Myocyte (in vitro differentiated cells): ENCODE data around the gene OR11H12. TPM values are rescaled to one million over a fixed set of nuclear protein-coding genes. Genes with fewer than 3 reads are reported as not detected.
"Not testable (repeated sequence)": the region's sequence is repeated elsewhere in the genome, so short reads cannot be mapped to it uniquely, and the experiment has no call there.

Experiments
- DNase-seq: peaks from one replicate; pipeline ENCODE4 v3.0.0-alpha.2; 2012; ENCODE audit warnings: low read depth
- polyA plus RNA-seq: library from polyadenylated mRNA; unstranded; fragments of >200 nt; gene quantifications from one replicate; pipeline ENCODE4 v1.2.1, GENCODE V29; 2012; ENCODE audit warnings: missing spikeins
- total RNA-seq: library from RNA; depleted of rRNA; stranded (reverse); fragments of >200 nt; gene quantifications from 2 replicates; pipeline ENCODE4 v1.2.3, GENCODE V29; 2014

The OR11H12 gene, protein sequence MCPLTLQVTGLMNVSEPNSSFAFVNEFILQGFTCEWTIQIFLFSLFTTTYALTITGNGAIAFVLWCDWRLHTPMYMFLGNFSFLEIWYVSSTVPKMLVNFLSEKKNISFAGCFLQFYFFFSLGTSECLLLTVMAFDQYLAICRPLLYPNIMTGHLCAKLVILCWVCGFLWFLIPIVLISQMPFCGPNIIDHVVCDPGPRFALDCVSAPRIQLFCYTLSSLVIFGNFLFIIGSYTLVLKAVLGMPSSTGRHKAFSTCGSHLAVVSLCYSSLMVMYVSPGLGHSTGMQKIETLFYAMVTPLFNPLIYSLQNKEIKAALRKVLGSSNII
- total RNA-seq: 0.13 and 0.21 TPM in 2 replicates
- not detected for polyA plus RNA-seq

DNA sequence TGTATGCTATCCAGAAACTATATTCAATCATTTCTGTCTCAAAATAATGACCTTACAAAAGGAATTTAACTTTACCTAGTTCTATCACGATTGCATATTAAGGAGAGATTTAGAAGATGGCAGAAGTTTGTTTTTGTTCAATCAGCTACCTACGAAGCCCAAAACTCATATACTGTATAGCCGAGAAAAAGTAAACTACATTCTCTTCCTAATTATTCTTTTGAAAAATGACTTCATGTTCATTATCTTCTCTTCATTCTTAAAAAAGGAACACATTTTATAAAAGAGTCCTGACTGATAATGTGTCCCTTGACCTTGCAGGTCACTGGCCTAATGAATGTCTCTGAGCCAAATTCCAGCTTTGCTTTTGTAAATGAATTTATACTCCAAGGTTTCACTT is at the start of gene OR11H12:
TSS of gene OR11H12 (plus strand) at position 301 of the 400 bp plus-strand sequence. CDS start at position 301, 0 bp downstream.
- DNase-seq: not testable (repeated sequence)

DNA sequence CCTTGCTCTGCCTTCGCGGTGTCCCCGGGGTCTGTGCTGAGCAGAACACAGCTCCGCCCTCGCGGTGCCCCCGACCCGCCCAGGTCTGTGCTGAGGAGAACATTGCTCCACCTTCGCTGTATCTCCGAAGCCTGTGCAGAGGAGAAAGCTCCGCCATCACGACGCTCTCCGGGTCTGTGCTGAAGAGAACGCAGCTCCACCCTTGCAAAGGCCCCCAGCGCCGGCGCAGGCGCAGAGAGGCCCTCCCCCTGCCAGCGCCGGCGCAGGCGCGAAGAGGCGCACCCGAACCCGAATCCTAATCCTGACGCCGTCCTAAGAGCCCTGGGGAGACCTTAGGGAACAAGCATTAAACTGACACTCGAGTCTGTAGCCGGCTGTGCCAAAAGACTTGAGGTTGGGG is 18.0 kb upstream of the OR11H12 start:
- DNase-seq: not testable (repeated sequence)

GRCh38 chr14:18626610-18627213 is 25.8 kb downstream of the OR11H12 start:
- not testable (repeated sequence) for DNase-seq

DNA sequence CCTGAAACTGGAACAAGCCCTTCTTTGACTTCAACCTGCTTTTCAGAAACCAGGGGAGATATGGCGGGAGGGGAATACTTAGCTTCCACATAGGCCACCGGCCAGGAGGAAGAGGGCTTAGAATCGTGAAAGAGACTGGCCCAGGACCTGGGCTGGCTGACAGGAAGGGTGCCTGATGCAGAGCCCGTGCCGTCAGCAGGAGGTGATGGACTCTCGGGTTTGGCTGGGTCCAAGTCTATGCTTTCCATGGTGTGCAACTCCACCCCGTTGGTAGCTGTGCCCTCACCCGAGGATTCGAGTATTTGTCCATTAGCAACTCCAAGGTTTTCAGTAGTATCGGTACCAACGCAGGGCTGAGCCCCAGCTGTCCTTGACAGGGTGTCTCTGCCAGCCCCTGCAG is 35.1 kb downstream of the OR11H12 start:
- DNase-seq: not testable (repeated sequence)

DNA sequence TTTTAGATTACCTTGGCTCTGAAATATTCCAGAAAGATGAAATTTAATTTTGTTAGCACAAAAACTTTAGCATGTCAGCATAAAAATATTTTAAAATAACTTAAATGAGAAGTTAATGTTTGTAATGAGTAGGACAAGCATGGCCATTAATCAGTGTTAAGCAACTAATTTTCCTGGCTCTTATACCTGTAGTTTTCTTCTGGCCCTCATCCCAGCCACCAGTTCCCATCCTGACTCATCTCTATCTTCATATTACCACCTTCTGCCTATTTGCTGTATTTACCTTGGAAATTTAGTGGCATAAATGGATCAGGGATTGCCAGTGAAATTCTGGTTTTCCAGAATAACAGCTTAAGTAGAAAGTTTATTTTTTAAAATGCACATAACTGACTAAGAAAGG is 37.1 kb downstream of the OR11H12 start:
- DNase-seq: not testable (repeated sequence)

GRCh38 chr14:18638785-18639184 is 37.9 kb downstream of the OR11H12 start:
- not testable (repeated sequence) for DNase-seq

- DNase-seq: not testable (repeated sequence)
Measured at GRCh38 chr14:18646075-18646730, 45.3 kb downstream of the OR11H12 start.
